Esophagus squamous epithelium (tissue), 4 donors: Measurements from ENCODE around the gene MPC2.

Experiments
- POLR2A ChIP-seq, 4 donors: fragments of 450-650 bp; IDR thresholded peaks; one replicate each; pipeline ENCODE4 v1.6.1; 2017; ENCODE audit warnings: antibody characterized with exemption in 4 of 4, mild to moderate bottlenecking in 4 of 4, moderate library complexity in 3 of 4
- TF ChIP-seq, protein P1 (sequence below), 6 experiments: fragments of 450-650 bp in 4 of 6; fragments of 200-600 bp in 2 of 6; sonication (generic) in 2 of 6; IDR thresholded peaks; one replicate each; pipeline ENCODE4 v1.5.1; 2016 to 2019; ENCODE audit warnings: antibody characterized with exemption in 6 of 6, mild to moderate bottlenecking in 4 of 6, moderate library complexity in 4 of 6

- TF ChIP-seq, protein P1, sequence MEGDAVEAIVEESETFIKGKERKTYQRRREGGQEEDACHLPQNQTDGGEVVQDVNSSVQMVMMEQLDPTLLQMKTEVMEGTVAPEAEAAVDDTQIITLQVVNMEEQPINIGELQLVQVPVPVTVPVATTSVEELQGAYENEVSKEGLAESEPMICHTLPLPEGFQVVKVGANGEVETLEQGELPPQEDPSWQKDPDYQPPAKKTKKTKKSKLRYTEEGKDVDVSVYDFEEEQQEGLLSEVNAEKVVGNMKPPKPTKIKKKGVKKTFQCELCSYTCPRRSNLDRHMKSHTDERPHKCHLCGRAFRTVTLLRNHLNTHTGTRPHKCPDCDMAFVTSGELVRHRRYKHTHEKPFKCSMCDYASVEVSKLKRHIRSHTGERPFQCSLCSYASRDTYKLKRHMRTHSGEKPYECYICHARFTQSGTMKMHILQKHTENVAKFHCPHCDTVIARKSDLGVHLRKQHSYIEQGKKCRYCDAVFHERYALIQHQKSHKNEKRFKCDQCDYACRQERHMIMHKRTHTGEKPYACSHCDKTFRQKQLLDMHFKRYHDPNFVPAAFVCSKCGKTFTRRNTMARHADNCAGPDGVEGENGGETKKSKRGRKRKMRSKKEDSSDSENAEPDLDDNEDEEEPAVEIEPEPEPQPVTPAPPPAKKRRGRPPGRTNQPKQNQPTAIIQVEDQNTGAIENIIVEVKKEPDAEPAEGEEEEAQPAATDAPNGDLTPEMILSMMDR (IDR thresholded peaks at IDR 0.05): no peak
- no peak for TF ChIP-seq POLR2A (IDR thresholded peaks at IDR 0.05)
Observed at GRCh38 chr1:167922023-167922422, 14.8 kb downstream of the MPC2 start.
